HepG2 (cell line): Measurements from ENCODE around the gene AGTR2.

ENCODE experiments used
- BCLAF1 ChIP-seq: fragments of 450-650 bp; IDR thresholded peaks from 2 replicates; pipeline ENCODE4 v1.6.1; 2017; ENCODE audit warnings: mild to moderate bottlenecking
- CHD2 ChIP-seq: IDR thresholded peaks from 2 replicates; pipeline ENCODE4 v1.6.1; 2011; ENCODE audit warnings: low read depth, low read length, improper control_type of control experiment
- DRAP1 ChIP-seq: IDR thresholded peaks from 2 replicates; pipeline ENCODE4 v1.6.1; 2016; ENCODE audit warnings: missing genetic modification reagents, missing compliant biosample characterization
- MATR3 ChIP-seq: sonication (generic); formaldehyde crosslinking; IDR thresholded peaks from 2 replicates; pipeline ENCODE4 v1.4.0; 2020; ENCODE audit warnings: missing genetic modification reagents
- MZF1 ChIP-seq: sonication (generic); formaldehyde crosslinking; IDR thresholded peaks from 2 replicates; pipeline ENCODE4 v1.8.1; 2023; ENCODE audit warnings: mild to moderate bottlenecking, missing genetic modification reagents, borderline replicate concordance
- NFYC ChIP-seq: IDR thresholded peaks from 2 replicates; pipeline ENCODE4 v1.6.1; 2016; ENCODE audit warnings: missing genetic modification reagents, missing compliant biosample characterization
- POLR2A ChIP-seq, 2 experiments: IDR thresholded peaks; 2 replicates each; pipeline ENCODE4 v1.6.1; 2011; ENCODE audit warnings: low read depth in 2 of 2, low read length in 2 of 2, mild to moderate bottlenecking in 1 of 2, moderate library complexity in 1 of 2; ENCODE audit not compliant: insufficient read depth in 1 of 2
- RFX5 ChIP-seq: IDR thresholded peaks from 2 replicates; pipeline ENCODE4 v1.6.1; 2011; ENCODE audit warnings: low read depth, low read length, improper control_type of control experiment
- SPEN ChIP-seq: sonication (generic); formaldehyde crosslinking; IDR thresholded peaks from 2 replicates; pipeline ENCODE4 v1.5.1; 2020; ENCODE audit warnings: low read depth, mild to moderate bottlenecking, missing genetic modification reagents
- USF2 ChIP-seq, 2 experiments: sonication (generic) in 1 of 2; formaldehyde crosslinking in 1 of 2; IDR thresholded peaks; 2 replicates each; pipeline versions ENCODE4 v1.5.1 to v1.6.1; 2011 to 2020; ENCODE audit warnings: borderline replicate concordance in 1 of 2, low read depth in 1 of 2, low read length in 1 of 2, mild to moderate bottlenecking in 1 of 2, missing genetic modification reagents in 1 of 2, moderate library complexity in 1 of 2
- ZBTB4 ChIP-seq: sonication (generic); formaldehyde crosslinking; IDR thresholded peaks from 2 replicates; pipeline ENCODE4 v1.4.0; 2020; ENCODE audit warnings: missing genetic modification reagents, mild to moderate bottlenecking, borderline replicate concordance
- ZC3H13 ChIP-seq: sonication (generic); formaldehyde crosslinking; IDR thresholded peaks from 2 replicates; pipeline ENCODE4 v1.8.1; 2023; ENCODE audit warnings: mild to moderate bottlenecking, missing genetic modification reagents, moderate library complexity
- ZNF296 ChIP-seq: sonication (generic); formaldehyde crosslinking; conservative IDR thresholded peaks from 2 replicates; pipeline ENCODE4 v1.5.0; 2020; ENCODE audit warnings: mild to moderate bottlenecking, missing genetic modification reagents
- ZNF510 ChIP-seq: sonication (generic); formaldehyde crosslinking; IDR thresholded peaks from 2 replicates; pipeline ENCODE4 v1.4.0; 2020; ENCODE audit warnings: low read depth, mild to moderate bottlenecking, missing genetic modification reagents

- no peak for TF ChIP-seq MATR3 (CRISPR knock-in tag)
- no peak for TF ChIP-seq ZBTB4 (CRISPR knock-in tag)
- no peak for TF ChIP-seq POLR2A (IDR thresholded peaks at IDR 0.05; ENCODE audit: insufficient read depth in 1 of 2, low read depth in 2 of 2, low read length in 2 of 2)
- no peak for TF ChIP-seq DRAP1 (CRISPR knock-in tag)
- TF ChIP-seq SPEN (CRISPR knock-in tag): no peak
- TF ChIP-seq NFYC (CRISPR knock-in tag): no peak
- TF ChIP-seq ZNF510 (CRISPR knock-in tag): no peak
- TF ChIP-seq ZNF296 (CRISPR knock-in tag): no peak
- TF ChIP-seq BCLAF1: no peak
- no peak for TF ChIP-seq ZC3H13 (CRISPR knock-in tag)
- no peak for TF ChIP-seq CHD2
- TF ChIP-seq RFX5: no peak
- no peak for TF ChIP-seq MZF1 (CRISPR knock-in tag)
- TF ChIP-seq USF2 (IDR thresholded peaks at IDR 0.05; ENCODE audit: low read depth, low read length): no peak
- no peak for TF ChIP-seq USF2 (CRISPR knock-in tag; IDR thresholded peaks at IDR 0.05; ENCODE audit: borderline replicate concordance)
Measured at GRCh38 chrX:116142976-116143375, 27.6 kb upstream of the AGTR2 start.
